HepG2 (cell line): ENCODE measurements around the gene CPLX3. TPM values are rescaled to one million over a fixed set of nuclear protein-coding genes. Genes with fewer than 3 reads are reported as not detected.

Source experiments
- EEA1 ChIP-seq: sonication (generic); formaldehyde crosslinking; IDR thresholded peaks from 2 replicates; pipeline ENCODE4 v1.5.1; 2020; ENCODE audit warnings: mild to moderate bottlenecking, missing genetic modification reagents, borderline replicate concordance
- ETV6 ChIP-seq: sonication (generic); formaldehyde crosslinking; conservative IDR thresholded peaks from 2 replicates; pipeline ENCODE4 v1.4.0; 2020; ENCODE audit warnings: missing genetic modification reagents
- GATAD1 ChIP-seq: IDR thresholded peaks from 2 replicates; pipeline ENCODE4 v1.6.1; 2016; ENCODE audit warnings: missing genetic modification reagents, missing compliant biosample characterization
- HCFC1 ChIP-seq: fragments of 150-350 bp; IDR thresholded peaks from 2 replicates; pipeline ENCODE4 v1.6.1; 2014; ENCODE audit warnings: low read depth, low read length
- KAT8 ChIP-seq: IDR thresholded peaks from 2 replicates; pipeline ENCODE4 v1.6.1; 2016; ENCODE audit warnings: missing genetic modification reagents, missing compliant biosample characterization
- KLF12 ChIP-seq: sonication (generic); formaldehyde crosslinking; IDR thresholded peaks from 2 replicates; pipeline ENCODE4 v1.4.0; 2020; ENCODE audit warnings: missing genetic modification reagents, borderline replicate concordance
- MIER2 ChIP-seq: IDR thresholded peaks from 2 replicates; pipeline ENCODE4 v1.6.1; 2016; ENCODE audit warnings: missing biosample characterization, missing genetic modification reagents
- TAF1 ChIP-seq: sonication (generic); formaldehyde crosslinking; IDR thresholded peaks from 2 replicates; pipeline ENCODE4 v1.4.0; 2020; ENCODE audit warnings: missing genetic modification reagents
- ZBTB46 ChIP-seq: sonication (generic); formaldehyde crosslinking; IDR thresholded peaks from 2 replicates; pipeline ENCODE4 v1.4.0; 2020; ENCODE audit warnings: mild to moderate bottlenecking, missing genetic modification reagents, borderline replicate concordance
- ZFP36L2 ChIP-seq: sonication (generic); formaldehyde crosslinking; IDR thresholded peaks from 2 replicates; pipeline ENCODE4 v1.4.0; 2020; ENCODE audit warnings: missing genetic modification reagents
- ZNF24 ChIP-seq: fragments of 450-650 bp; IDR thresholded peaks from 2 replicates; pipeline ENCODE4 v1.6.1; 2017; ENCODE audit warnings: antibody characterized with exemption, mild to moderate bottlenecking
- ZNF788 ChIP-seq: sonication (generic); formaldehyde crosslinking; IDR thresholded peaks from 2 replicates; pipeline ENCODE4 v1.5.0; 2020; ENCODE audit warnings: mild to moderate bottlenecking, missing genetic modification reagents, borderline replicate concordance
- ZXDC ChIP-seq: sonication (generic); formaldehyde crosslinking; IDR thresholded peaks from 2 replicates; pipeline ENCODE4 v1.5.0; 2020; ENCODE audit warnings: mild to moderate bottlenecking, missing genetic modification reagents
- polyA plus RNA-seq, 8 experiments: library from polyadenylated mRNA; depleted of rRNA in 3 of 8; stranded (reverse) in 7 of 8; unstranded in 1 of 8; fragments of >200 nt; fragmentation: Illumina TruSeq in 4 of 8; extraction: Trizol in 4 of 8; gene quantifications; 2 replicates each; pipeline versions ENCODE4 v1.2.1 to v1.2.3, GENCODE V29; 2011 to 2016; ENCODE audit warnings: low read depth in 4 of 8, missing spikeins in 1 of 8, mixed read lengths in 1 of 8; ENCODE audit not compliant: insufficient read depth in 1 of 8
- total RNA-seq, 5 experiments: library from RNA; depleted of rRNA; stranded (reverse); fragments of >200 nt; fragmentation: Illumina TruSeq; extraction: Trizol; gene quantifications; 2 replicates each; pipeline ENCODE4 v1.2.3, GENCODE V29; 2016; ENCODE audit warnings: low read depth in 1 of 5
- TF ChIP-seq, protein P1 (sequence below): sonication (generic); formaldehyde crosslinking; IDR thresholded peaks from 2 replicates; pipeline ENCODE4 v1.4.0; 2020; ENCODE audit warnings: low read depth, mild to moderate bottlenecking, missing genetic modification reagents
- TF ChIP-seq, protein P2 (sequence below): sonication (generic); formaldehyde crosslinking; IDR thresholded peaks from 2 replicates; pipeline ENCODE4 v1.4.0; 2020; ENCODE audit warnings: mild to moderate bottlenecking, missing genetic modification reagents

The CPLX3 gene
- total and polyA plus RNA-seq, 2 of the 13 experiments (the other 11 are each of a cell fraction or from before 2014, with no cell fraction given) = not detected

DNA sequence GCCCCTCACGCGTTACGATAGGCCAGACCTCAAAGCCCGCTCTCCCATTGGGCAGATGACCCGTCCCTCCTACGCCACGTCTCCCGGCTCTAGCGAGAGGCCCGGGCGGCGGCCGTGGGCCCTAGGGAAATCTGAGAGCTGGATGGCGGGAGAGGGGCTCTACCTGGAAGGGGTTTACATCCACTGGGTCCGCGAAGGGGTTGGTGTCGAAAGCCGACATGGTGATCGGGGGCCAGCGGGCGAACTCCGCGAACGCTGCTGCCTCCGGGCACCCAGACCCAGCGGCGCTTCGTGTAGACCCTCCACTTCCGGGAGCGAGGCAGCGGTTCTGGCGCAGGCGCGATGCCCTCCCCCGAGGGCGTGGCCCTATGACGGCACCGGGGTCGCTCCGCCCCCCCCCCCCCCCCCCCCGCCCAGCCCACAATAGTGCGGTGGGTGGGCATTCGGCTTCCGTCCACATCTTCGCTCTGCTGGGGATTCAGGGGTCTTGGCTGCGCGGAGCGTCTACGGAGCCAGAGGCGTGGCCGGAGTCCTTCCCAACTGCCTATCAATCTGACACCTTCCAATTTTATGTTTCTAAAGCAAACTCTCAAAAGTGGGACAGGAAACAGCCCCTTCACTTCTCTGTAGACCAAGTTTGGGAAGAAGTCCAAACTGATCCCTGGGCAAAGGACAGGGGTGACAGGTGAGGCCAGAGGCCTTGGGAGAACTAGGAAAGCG lies 46.8 kb downstream of the CPLX3 start, which contains the start of gene SCAMP2 (continued):
- TF ChIP-seq, protein P1, sequence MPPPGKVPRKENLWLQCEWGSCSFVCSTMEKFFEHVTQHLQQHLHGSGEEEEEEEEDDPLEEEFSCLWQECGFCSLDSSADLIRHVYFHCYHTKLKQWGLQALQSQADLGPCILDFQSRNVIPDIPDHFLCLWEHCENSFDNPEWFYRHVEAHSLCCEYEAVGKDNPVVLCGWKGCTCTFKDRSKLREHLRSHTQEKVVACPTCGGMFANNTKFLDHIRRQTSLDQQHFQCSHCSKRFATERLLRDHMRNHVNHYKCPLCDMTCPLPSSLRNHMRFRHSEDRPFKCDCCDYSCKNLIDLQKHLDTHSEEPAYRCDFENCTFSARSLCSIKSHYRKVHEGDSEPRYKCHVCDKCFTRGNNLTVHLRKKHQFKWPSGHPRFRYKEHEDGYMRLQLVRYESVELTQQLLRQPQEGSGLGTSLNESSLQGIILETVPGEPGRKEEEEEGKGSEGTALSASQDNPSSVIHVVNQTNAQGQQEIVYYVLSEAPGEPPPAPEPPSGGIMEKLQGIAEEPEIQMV (CRISPR knock-in tag) = 0 out of 2 replicates have a peak, but pooled peaks have one; percentile 55
- TF ChIP-seq, protein P2, sequence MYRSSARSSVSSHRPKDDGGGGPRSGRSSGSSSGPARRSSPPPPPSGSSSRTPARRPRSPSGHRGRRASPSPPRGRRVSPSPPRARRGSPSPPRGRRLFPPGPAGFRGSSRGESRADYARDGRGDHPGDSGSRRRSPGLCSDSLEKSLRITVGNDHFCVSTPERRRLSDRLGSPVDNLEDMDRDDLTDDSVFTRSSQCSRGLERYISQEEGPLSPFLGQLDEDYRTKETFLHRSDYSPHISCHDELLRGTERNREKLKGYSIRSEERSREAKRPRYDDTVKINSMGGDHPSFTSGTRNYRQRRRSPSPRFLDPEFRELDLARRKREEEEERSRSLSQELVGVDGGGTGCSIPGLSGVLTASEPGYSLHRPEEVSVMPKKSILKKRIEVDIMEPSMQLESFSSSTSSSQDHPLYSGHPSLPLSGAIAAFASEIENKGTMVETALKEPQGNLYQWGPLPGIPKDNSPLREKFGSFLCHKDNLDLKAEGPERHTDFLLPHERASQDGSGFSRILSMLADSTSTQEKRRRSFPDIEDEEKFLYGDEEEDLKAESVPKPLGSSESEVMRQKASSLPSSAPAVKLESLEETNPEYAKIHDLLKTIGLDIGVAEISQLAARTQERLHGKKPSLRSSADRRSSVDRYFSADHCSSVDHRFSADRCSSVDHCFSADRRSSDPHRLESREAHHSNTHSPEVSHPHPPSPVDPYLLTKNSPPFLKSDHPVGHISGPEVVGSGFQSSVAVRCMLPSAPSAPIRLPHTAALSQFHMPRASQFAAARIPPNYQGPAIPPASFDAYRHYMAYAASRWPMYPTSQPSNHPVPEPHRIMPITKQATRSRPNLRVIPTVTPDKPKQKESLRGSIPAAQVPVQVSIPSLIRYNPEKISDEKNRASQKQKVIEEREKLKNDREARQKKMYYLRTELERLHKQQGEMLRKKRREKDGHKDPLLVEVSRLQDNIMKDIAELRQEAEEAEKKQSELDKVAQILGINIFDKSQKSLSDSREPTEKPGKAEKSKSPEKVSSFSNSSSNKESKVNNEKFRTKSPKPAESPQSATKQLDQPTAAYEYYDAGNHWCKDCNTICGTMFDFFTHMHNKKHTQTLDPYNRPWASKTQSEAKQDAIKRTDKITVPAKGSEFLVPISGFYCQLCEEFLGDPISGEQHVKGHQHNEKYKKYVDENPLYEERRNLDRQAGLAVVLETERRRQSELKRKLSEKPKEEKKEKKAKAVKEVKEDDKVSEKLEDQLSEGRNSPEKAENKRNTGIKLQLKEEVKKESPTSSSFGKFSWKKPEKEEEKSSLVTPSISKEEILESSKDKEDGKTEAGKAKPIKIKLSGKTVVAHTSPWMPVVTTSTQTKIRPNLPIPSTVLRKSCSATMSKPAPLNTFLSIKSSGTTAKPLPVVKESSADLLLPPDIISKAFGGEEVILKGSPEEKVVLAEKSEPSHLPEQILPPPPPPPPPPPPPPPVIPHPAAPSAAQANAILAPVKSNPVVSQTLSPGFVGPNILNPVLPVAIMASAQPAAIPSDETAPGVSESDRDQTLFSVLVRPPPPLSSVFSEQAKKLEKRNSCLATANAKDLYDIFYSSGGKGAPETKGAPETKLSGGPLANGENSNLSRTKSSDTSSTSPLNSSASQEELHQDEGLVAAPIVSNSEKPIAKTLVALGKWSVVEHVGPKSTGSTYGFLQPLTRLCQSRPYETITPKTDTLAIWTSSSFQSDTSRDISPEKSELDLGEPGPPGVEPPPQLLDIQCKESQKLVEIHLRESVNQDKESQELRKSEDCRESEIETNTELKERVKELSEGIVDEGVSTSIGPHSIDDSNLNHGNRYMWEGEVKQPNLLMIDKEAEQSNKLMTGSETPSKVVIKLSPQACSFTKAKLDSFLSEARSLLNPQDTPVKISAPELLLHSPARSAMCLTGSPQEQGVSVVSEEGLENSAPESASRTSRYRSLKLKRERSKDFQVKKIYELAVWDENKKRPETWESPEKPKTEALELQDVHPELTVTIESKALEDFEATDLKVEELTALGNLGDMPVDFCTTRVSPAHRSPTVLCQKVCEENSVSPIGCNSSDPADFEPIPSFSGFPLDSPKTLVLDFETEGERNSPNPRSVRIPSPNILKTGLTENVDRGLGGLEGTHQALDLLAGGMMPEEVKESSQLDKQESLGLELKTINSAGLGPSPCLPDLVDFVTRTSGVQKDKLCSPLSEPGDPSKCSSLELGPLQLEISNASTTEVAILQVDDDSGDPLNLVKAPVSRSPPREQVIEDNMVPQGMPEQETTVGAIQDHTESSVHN (CRISPR knock-in tag) = no peak; the same call in 1 of the 2 replicates
- TF ChIP-seq ETV6 (peak; percentile 63; the same call in 1 of the 2 replicates), ZNF24 (no peak), TAF1 (CRISPR knock-in tag) (peak; percentile 76; the same call in 1 of the 2 replicates), ZXDC (CRISPR knock-in tag) (no peak), MIER2 (CRISPR knock-in tag) (no peak), ZBTB46 (CRISPR knock-in tag) (no peak), ZNF788 (CRISPR knock-in tag) (0 out of 2 replicates have a peak, but pooled peaks have one; percentile 25), HCFC1 (no peak), GATAD1 (peak; percentile 78), KAT8 (peak; percentile 94), ZFP36L2 (CRISPR knock-in tag) (0 out of 2 replicates have a peak, but pooled peaks have one; percentile 57), EEA1 (CRISPR knock-in tag) (no peak), KLF12 (CRISPR knock-in tag) (0 out of 2 replicates have a peak, but pooled peaks have one; percentile 51)
